GM21723 (cell line): ENCODE results near the gene TFEC.
"Not testable (repeated sequence)": the region's sequence is repeated elsewhere in the genome, so short reads cannot be mapped to it uniquely, and the experiment has no call there.

Source experiments
- ATAC-seq: cut with Tn5 transposase; IDR thresholded peaks from one replicate; pipeline ENCODE4 v1.9.1; 2021; ENCODE audit warnings: mild to moderate bottlenecking, moderate library complexity; ENCODE audit not compliant: unreplicated experiment

Gene TFEC

GRCh38 chr7:116030651-116031276 is at the start of gene TFEC:
TSS of gene TFEC (minus strand) at chr7:116030763. CDS start at chr7:115984441, 46,322 bp downstream.
- ATAC-seq, result no peak

- ATAC-seq, result no peak
Measured at GRCh38 chr7:116075351-116076145, 45.0 kb upstream of the TFEC start.

- no peak for ATAC-seq
Measured at GRCh38 chr7:116071629-116072028, 41.1 kb upstream of the TFEC start.

- ATAC-seq, result no peak
Measured at GRCh38 chr7:116064179-116064578, 33.6 kb upstream of the TFEC start.

- ATAC-seq, result no peak
Measured at GRCh38 chr7:116062666-116063065, 32.1 kb upstream of the TFEC start.

GRCh38 chr7:116052006-116052405 is 21.4 kb upstream of the TFEC start:
- no peak for ATAC-seq

- ATAC-seq, result not testable (repeated sequence)
Measured at GRCh38 chr7:116047261-116047660, 16.7 kb upstream of the TFEC start.

GRCh38 chr7:116045532-116045931 is 15.0 kb upstream of the TFEC start:
- ATAC-seq, result no peak

GRCh38 chr7:116041615-116042014 is 11.1 kb upstream of the TFEC start:
- ATAC-seq, result peak; percentile 99

GRCh38 chr7:116037401-116037800 is 6.8 kb upstream of the TFEC start:
- no peak for ATAC-seq

GRCh38 chr7:116034411-116034810 is 3.8 kb upstream of the TFEC start:
- no peak for ATAC-seq

- no peak for ATAC-seq
Measured at GRCh38 chr7:116032886-116033285, 2.3 kb upstream of the TFEC start.

- peak; percentile 80 for ATAC-seq
Measured at GRCh38 chr7:116028787-116029186, 1.8 kb downstream of the TFEC start.

GRCh38 chr7:116027786-116028185 is 2.8 kb downstream of the TFEC start:
- ATAC-seq, result no peak

GRCh38 chr7:116024826-116025809 is 5.4 kb downstream of the TFEC start:
- no peak for ATAC-seq

- ATAC-seq, result peak; percentile 71
Measured at GRCh38 chr7:116021237-116021636, 9.3 kb downstream of the TFEC start.

- ATAC-seq, result no peak
Measured at GRCh38 chr7:116018731-116019130, 11.8 kb downstream of the TFEC start.

- no peak for ATAC-seq
Measured at GRCh38 chr7:116013675-116014074, 16.9 kb downstream of the TFEC start.

- ATAC-seq, result no peak
Measured at GRCh38 chr7:116011584-116011983, 19.0 kb downstream of the TFEC start.

- ATAC-seq, result not testable (repeated sequence)
Measured at GRCh38 chr7:116004762-116005161, 25.8 kb downstream of the TFEC start.

GRCh38 chr7:115997221-115997620 is 33.3 kb downstream of the TFEC start:
- ATAC-seq, result no peak
